Muscle of arm (tissue), 12 donors: ENCODE measurements around the gene KLC1. TPM values are rescaled to one million over a fixed set of nuclear protein-coding genes. Genes with fewer than 3 reads are reported as not detected.

Experiments
- DNase-seq: peaks from one replicate; pipeline ENCODE4 v3.0.0-alpha.2; 2013
- polyA plus RNA-seq, 12 donors: library from polyadenylated mRNA; unstranded; fragments of 120-200 nt; gene quantifications; one replicate each; pipeline ENCODE4 v1.2.1, GENCODE V29; 2013; ENCODE audit not compliant: insufficient read length in 12 of 12

The KLC1 gene
- polyA plus RNA-seq, 12 donors, result 80.0 to 131 (median 99.1) TPM; not detected in 1

DNA sequence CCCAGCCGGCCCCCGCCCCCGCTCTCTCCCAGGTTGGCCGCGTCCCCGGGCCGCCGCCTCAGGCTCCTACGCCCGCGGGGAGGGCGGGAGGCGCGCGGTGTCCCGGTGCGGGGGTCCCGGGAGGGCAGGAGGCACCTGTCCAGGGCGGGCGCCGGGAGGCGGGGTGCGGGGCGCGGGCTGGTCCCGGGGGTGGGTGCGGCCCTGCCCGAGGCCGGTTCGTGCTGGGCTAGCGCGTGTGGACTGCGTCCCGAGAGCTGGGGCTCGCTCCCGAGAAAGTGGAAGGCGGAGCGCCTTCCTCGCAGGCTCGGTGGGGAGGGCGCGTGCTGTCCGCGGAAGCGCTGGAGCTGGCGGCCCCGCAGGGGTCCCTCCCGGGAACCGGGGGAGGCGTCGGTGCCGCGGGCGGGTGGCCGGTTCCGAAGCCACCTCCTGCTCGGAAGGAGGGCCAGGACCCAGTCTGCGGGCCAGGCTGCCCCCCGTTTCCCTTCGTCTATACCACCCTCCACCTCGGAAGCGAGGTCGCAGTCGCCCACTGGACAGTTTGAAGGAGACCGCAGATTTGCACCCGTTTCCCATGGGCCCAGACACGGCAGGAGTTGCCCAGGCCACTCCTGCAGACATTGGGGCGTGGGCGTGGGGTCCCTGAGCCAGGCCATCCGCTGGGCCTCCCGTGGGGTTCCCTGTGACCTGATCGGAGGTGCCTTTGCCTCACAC lies 87.2 kb downstream of the KLC1 start:
- DNase-seq, result no peak

DNA sequence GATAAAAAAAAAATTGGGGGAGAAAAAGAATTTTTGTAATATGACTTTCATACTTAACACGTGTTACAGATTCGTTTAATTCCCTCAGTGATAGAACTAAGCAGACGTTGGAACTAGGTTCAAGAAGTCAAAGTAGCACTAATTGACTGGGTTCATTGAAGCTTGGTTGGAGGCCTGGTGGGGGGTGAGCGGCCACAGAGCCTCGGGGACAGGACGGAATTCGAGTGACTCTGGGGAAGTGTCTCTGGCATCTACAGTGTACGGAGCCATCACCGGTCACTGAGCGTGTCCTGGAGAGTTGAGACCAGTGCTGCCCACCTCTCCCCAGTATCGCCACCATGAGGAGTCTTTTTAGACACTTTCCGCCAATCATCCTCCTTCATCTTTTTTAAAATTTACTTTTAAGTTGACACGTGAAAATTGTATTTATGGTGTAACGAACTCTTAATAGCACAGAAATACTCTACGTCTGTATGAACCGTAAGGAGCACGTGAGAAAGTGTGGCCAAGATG lies 87.9 kb downstream of the KLC1 start:
- no peak for DNase-seq

DNA sequence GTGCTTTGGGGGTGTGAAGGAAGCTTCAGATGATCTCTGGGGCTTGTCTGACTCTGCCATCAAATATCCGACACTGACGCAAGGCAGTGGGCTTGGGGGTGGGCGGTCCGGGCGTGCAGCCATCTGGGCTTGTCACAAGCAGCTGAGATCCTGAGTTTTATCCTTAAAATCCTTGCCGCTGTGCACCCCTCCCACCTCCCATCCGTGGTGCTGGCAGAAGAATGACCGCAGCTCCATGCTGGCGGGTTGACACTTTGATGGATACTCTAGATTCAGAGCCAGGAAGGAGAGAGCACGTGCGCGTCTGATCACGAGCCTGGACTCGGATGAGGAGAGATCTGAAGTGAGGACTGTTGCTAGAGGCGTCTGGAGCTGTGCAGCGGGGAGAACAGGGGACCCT lies 89.6 kb downstream of the KLC1 start:
- DNase-seq, result no peak

DNA sequence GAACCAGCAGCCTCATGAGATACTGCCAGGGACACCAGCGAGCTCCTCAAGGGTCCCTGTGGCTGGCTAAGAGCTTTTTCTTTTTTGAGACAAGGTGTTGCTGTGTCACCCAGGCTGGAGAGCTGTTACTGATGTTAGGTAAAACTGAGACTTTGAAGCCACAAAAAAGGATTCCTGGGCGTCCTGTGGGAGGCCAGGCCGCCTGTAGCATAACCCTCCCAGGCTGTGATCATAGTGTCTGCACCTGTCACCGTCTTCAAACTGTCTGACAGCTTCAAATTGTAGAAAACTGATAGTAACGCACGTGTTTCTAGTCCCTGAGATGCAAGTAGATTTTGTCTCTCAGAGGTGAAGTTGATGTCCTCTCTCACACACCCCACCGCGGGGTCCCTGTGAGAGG lies 90.7 kb downstream of the KLC1 start:
- no peak for DNase-seq

DNA sequence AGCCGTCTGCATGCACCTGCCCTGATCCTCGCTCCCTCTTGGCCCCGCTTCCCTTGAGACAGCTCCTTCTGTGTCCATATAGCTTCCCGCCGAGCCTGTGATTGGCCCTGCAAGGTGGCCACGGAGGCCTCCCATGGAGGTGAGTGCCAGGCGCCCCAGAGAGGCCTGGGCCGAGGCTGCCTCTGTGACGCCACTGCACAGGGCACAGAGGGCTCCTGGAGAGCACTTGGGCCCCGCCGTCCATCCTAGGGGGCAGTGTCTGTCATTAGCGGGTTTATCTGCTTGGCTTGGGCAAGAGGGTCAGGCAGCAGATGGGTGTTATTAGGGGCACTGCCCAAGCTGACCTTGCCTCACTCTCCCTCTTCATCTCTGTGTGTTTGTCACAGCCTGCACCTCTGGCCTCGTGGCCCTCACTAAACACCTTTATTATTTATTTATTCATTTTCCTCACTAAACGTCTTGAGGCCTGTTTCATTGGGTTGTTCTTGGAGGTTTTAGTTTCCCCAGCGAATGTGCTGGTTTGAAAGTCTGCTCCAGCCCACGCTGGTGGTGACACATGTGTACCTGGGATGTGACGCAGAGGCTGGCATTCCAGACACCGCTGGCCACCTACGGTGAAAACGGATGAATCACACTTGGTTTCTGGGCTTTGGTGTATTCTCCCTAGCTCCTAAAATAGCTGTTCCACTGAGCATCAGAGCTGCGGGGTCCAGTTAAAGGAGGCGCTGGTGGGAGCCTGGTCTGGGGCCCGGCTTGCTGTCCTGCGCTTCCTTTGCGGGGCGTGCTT lies 92.5 kb downstream of the KLC1 start:
- no peak for DNase-seq

DNA sequence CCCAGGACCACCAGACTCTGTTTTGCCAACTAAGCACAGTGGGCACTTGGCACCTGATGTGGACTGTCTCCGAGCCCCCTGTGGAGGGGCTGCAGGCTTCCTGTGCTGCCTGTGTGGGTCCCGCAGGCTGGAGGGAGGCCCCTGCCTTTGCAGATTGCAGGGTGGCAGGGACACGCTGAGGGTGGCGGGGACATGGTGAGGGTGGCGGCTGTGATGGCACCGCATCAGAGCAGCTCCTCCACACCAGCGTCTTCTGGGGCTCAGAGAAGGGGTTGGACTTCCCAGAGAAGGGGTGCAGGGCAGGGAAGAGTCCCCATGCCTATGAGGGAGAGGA lies 94.7 kb downstream of the KLC1 start:
- no peak for DNase-seq

DNA sequence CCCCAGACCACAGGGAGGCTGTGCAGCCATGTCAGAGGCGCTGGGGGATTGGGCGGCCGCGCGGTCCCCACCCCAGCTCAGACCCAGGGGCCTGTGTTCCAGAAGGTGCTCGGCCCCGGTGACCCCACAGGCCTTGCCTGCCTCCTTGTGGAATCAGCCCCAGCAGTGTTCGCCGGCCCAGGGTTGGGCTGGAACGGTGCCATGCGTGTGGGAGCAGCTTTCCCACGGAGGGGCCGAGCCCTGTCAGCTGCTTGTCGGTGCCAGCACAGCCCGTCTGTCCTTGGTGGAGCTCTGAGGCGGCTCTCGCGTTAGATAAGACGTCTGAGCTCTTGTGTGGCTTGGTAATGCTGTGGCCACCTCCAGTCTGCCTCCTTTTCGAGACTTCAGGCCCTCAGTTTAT lies 95.1 kb downstream of the KLC1 start:
- no peak for DNase-seq

DNA sequence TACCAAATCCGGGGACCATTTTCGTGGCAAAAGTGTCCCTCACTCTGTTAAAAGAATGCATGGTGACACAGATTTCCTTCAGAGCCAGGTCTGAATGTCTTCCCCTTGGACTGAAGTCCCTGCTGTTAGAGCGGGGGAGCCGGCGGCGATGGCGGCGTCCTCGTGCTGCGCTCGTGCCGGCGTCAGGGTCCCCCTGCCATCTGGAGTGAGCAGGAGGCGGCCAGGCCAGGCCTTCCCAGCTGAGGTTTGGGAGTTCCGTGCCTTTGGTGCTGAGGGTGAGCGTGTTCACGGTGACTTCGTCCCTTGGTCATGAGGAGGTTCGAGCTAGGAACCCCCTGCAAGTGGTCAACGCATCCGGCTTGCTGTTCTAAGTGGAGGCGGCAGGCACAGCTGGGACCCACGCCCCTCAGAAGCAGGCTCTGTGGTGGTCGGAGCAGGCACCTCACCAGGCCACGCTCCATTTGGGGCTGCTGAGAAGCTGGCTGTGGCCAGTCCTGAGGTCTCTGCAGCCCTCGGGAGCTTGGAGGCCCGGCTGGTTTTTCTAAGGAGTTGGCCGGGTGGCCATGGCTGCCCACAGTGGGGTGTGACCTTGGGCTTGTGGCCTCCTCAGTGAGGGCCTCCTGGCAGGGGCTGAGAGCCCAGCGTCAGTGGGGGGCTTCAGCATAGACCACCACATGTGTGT lies 96.1 kb downstream of the KLC1 start:
- no peak for DNase-seq

DNA sequence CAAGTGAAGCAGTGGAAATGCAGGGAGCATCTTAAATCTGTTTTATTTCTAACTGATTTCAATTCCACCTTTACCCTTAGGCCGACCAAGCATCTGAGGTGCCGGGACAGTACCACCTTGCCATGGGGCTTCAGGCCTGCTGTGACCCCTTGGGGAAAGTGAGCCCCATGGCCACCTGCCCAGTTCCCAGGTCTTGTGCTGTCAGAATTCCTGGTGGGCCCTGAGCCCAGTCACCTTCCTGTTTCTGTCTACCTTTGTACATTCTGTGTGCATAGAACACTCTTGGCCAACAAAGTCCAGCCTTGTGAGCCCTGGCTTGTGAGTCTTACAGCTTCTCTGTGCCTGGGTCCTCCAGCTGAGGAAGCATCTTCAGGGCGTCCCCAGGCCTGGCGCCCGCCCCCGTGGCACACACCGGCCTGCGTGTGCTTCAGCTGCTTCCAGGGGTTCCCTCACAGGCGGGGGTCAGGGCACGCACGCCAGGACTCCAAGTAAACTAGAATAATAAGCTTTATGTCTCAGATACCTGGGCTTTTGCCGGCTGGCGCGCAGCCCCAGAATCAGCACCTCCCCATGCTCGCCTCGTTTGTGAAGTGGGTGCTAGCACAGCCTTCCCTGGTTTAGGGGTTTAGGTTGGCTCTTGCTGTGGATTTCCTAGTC lies 96.9 kb downstream of the KLC1 start:
- no peak for DNase-seq

DNA sequence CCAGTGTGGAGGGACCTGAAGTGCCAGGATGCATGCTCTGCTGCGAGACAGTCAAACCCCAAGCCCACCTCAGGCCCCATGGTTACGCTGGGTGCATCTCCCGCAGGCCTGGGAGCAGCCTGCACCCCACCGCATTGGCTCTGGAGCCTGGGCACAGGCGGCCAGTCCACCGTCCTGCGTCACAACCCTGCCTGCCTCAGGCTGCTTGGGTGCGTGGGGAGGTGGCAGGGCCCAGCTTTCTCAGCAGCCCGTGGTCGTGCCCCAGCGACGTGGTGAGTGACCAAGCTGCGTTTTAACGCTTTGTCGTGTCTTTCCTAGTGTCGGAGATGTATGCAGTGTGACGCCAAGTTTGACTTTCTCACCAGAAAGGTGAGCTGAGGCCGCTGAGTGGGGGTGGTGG lies 97.5 kb downstream of the KLC1 start:
- DNase-seq, result no peak

DNA sequence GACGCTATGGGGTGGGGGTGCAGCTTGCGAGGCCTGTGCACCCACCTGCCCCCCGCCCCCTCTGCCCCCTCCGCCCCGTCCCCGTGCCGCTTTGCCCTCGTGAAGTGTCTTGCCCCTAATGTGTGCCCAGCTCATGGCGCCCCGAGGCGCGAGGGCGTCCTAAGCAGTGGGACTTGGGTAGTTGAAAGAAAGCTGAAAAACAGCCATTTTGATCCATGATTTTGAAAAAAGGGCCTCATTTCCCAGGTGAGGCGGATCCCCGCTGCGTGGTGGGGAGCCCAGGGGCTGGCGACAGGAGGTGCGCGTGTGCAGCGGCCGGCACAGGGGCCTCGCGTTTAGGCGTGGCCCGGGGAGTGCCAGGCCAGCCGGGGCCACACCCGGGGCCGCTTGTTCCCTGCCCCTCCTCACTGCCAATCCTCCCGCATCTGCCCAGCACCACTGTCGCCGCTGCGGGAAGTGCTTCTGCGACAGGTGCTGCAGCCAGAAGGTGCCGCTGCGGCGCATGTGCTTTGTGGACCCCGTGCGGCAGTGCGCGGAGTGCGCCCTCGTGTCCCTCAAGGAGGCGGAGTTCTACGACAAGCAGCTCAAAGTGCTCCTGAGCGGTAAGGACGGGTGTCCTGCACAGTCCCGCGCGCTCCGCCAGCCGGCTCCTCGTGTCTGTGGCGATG lies 98.4 kb downstream of the KLC1 start:
- DNase-seq, result no peak

DNA sequence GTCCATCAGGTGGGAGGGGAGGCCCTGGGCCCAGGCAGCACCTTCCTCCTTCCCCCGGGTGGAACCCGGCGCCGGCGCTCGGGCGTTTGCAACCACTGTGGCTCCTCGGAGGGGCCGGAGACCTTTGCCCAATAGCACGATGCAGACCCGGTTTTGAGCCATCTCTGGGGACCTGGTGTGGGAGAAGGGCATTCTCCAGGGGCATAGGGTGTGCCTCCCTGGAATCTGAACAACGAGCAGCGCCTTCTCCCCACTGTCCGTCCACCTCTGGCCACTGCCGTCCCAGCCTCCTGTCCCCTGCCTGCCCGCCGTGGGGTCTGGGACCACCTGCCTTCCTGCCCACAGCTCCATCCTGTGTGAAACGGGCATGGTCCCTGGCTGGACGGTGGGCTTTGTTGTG lies 99.1 kb downstream of the KLC1 start:
- no peak for DNase-seq

DNA sequence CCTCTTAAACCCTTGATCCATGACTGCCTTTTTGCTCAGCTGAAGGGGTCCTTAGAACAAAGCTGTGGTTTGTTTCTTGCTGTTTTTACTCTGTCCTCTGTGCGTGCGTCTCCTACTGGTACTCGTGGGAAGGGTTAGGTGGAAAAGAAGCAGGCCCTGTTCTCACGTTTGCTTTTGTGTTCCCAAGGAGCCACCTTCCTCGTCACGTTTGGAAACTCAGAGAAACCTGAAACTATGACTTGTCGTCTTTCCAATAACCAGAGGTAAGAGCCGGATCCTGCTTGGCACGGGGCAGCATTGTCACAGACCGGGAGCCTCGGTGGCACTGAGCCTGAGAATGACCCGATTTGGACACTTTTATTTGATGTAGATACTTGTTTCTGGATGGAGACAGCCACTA lies 99.7 kb downstream of the KLC1 start:
- DNase-seq, result no peak

DNA sequence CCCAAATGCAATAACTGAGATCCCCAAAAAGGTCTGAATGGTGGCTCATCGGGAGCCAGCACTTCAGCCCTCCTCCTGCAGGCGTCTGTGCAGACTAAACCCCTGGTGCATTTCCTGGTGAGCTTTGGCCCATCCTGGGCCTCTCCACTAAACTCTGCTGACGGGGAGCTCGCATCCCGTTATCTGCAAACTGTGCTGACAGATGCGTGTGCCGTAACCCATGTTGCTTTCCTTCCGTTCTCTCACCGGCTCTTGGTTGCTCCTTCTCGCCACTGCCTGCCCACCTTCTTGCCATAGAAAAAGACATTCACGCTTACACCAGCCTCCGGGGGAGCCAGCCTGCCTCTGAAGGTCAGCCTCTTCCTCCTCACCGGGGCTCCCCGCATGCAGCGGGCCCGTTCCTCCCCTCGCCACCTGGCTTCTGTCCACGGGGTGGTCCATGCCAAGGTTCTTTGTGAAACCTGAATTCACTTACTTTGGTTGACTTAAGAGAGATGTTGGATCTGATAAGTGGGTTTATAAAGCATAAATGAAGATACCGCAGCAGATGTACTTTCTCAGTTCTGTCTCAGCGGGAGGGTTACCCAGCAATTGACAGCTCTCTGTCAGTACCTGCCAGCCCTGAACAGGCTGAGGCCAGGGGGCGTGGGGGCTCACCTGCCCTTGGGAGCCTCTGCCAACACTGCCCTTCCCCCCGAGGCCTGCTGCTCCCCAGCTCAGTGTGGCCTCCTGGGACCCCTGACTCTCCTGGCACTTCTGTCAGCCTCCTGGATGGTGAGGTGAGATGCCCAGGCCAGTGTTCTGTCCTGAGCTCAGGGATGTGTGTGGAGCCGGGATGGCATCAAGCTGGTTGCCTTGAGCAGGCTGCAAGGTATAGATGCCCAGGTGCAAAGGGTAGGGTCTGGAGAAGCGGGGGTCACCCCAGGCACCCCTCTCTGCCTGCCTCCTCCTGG lies 100.8 kb downstream of the KLC1 start:
- no peak for DNase-seq

DNA sequence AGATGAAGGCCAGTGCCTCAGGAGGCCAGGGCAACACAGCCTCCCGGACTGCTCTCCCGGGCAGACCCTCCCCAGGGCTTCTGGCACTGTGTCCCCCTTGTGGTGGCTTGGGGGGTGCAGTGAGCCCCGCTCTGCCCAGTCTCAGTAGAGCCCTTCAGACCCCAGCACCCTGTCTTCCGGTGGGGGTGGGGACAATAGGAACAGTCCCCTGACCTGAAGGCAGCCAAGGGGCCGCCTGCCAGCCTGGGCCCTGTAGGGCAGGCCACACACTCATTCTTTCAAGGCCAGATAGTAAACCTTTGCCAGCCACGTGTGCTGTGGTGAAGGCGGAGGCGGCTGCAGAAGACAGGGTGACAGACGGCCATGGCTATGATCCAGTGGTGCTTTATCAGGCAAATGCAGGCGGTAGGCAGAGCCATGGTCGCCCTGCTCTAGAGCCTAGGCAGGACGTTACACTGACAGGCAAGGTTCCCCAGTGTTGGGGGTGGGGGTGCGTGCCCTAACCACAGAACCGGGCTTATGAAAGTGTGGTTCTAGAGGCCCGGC lies 101.6 kb downstream of the KLC1 start:
- DNase-seq, result no peak

DNA sequence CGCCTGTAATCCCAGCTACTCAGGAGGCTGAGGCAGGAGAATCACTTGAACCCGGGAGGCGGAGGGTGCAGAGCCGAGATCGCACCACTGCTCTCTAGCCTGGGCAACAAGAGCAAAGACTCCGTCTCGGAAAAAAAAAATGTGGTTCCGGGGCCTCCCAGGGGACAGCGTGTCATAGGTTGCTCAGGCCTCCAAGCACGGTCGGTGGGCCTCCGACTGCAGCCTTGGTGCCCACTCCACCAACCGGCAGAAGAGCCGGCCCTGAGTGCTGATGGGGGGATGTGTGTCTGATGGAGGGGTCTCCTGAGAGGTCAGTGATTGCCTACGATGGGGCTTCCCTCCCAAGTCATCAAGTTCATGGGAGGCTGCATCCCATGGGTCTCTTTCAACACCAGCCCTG lies 102.5 kb downstream of the KLC1 start:
- no peak for DNase-seq

DNA sequence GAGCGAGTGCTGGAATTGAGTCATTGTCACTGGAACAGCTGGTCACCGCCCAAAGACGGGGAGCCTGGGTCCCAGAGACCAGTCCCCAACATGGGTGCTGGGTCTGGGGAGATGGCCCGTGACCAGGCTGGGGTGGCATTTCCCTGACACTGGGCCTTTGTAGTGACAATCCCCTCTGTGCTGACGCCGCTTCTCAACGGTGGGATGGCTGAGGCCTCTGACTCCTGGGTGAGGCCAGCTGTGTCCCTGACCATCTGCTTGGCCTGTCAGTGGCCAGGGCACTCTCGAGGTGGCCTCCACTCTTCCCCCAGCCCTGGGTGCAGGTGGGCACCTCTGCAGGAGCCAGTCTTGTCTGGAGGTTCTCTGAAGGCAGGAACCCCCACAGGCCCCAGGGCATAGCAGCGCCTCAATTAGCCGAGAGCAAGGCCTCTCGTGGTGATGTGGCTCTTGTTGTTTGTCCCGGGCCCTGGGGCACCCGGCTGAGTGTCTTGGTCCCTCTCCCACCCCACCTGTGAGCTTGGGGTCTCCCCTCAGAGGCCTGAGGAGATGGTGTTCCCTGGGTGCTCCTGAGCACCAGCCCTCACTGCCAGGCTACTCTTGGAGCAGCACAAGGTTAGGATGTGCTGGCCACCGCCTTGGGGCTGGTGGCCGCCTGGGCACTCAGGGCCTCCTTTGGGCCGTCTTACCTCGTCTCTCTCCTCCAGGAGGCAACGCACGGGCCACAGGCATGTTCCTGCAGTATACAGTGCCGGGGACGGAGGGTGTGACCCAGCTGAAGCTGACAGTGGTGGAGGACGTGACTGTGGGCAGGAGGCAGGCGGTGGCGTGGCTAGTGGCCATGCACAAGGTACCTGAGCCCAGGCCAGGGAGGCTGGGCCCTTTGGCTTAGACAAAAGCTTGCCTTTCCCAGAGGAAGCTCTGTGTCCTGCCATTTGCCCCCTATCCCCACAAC lies 103.2 kb downstream of the KLC1 start:
- DNase-seq, result no peak

DNA sequence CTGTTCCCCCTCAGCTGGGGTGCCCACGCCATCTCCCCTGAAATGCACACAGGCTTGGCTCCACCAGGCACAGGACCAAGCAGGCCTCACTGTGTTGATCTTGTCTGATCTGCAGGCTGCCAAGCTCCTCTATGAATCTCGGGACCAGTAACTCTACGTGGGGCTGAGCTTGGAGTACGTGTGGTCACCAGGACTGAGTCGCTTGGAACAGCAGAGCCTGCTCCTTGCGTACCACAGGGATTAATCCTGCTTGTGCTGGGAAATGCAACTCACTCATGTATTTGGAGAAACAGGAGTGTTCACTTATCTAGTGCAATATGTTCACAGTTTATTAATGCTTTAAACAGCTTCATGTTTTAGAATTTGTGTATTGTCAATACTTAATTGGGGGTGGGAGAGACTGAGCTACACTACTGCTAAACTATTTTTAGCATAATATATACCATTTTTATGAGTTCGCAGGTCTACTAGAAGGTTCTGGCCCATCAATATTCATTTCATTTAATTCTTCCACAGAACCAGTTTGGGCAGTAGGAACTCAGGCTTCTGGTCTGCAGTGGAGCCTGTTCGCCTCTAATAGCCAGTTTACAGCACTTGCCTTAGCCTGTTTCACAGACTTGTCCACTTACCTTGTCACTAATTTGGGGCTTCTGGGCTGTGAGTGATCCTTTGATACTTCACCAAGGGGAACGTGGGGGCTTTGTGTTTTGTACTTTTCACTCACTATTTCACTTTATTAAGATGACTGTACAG lies 104.0 kb downstream of the KLC1 start:
- no peak for DNase-seq
